HG03196 (cell line): ENCODE data around the gene SLC37A3.
"Not testable (repeated sequence)": the region's sequence is repeated elsewhere in the genome, so short reads cannot be mapped to it uniquely, and the experiment has no call there.

Source experiments
- ATAC-seq: cut with Tn5 transposase; IDR thresholded peaks from one replicate; pipeline ENCODE4 v1.9.1; 2021; ENCODE audit not compliant: unreplicated experiment

The SLC37A3 gene

GRCh38 chr7:140315498-140316164 lies 82.7 kb downstream of the SLC37A3 start:
- no peak for ATAC-seq

- no peak for ATAC-seq
These were observed 83.5 kb downstream of the SLC37A3 start for GRCh38 chr7:140314573-140315480.

GRCh38 chr7:140312141-140312846 lies 86.0 kb downstream of the SLC37A3 start:
- ATAC-seq: no peak

- ATAC-seq: not testable (repeated sequence)
These were observed 87.2 kb downstream of the SLC37A3 start for GRCh38 chr7:140311128-140311527.

- ATAC-seq: no peak
These were observed 87.9 kb downstream of the SLC37A3 start for GRCh38 chr7:140310337-140311002.

- no peak for ATAC-seq
These were observed 90.3 kb downstream of the SLC37A3 start for GRCh38 chr7:140308060-140308459.

GRCh38 chr7:140304191-140304799 lies 94.0 kb downstream of the SLC37A3 start:
- ATAC-seq: no peak

- no peak for ATAC-seq
These were observed 97.8 kb downstream of the SLC37A3 start for GRCh38 chr7:140300243-140301136.

- ATAC-seq: no peak
These were observed 100.1 kb downstream of the SLC37A3 start for GRCh38 chr7:140298213-140298612.

- ATAC-seq: no peak
These were observed 101.1 kb downstream of the SLC37A3 start for GRCh38 chr7:140297192-140297591.

- ATAC-seq: no peak
These were observed 103.0 kb downstream of the SLC37A3 start for GRCh38 chr7:140295224-140295738.

- ATAC-seq: no peak
These were observed 103.9 kb downstream of the SLC37A3 start for GRCh38 chr7:140294454-140294853.

GRCh38 chr7:140292438-140292837 lies 105.9 kb downstream of the SLC37A3 start:
- no peak for ATAC-seq

- no peak for ATAC-seq
These were observed 108.5 kb downstream of the SLC37A3 start for GRCh38 chr7:140289804-140290203.

- ATAC-seq: no peak
These were observed 110.3 kb downstream of the SLC37A3 start for GRCh38 chr7:140287988-140288387.

- ATAC-seq: no peak
These were observed 112.4 kb downstream of the SLC37A3 start for GRCh38 chr7:140285938-140286337.

GRCh38 chr7:140284062-140284461 lies 114.3 kb downstream of the SLC37A3 start:
- ATAC-seq: no peak
